Measurements from ENCODE around the gene EFNA3.

- TF ChIP-seq CTCF (IDR thresholded peaks at IDR 0.05) (no peak), POLR2A (IDR thresholded peaks at IDR 0.05) (no peak)
These were observed 26.7 kb upstream of the EFNA3 start for GRCh38 chr1:155051777-155052398.
